Astrocyte (in vitro differentiated cells and primary cell): ENCODE data around the gene EIF3D.

Source experiments
- EZH2 ChIP-seq: IDR thresholded peaks from 2 replicates; pipeline ENCODE4 v1.6.1; 2012; ENCODE audit warnings: mild to moderate bottlenecking, low read length, inconsistent platforms; ENCODE audit not compliant: insufficient read depth
- TF ChIP-seq, protein P1 (sequence below): IDR thresholded peaks from 2 replicates; pipeline ENCODE4 v1.5.1; 2011; ENCODE audit warnings: low read depth, mild to moderate bottlenecking, inconsistent platforms, low read length, moderate library complexity; ENCODE audit not compliant: insufficient read depth

- TF ChIP-seq EZH2: no peak
- TF ChIP-seq, protein P1, sequence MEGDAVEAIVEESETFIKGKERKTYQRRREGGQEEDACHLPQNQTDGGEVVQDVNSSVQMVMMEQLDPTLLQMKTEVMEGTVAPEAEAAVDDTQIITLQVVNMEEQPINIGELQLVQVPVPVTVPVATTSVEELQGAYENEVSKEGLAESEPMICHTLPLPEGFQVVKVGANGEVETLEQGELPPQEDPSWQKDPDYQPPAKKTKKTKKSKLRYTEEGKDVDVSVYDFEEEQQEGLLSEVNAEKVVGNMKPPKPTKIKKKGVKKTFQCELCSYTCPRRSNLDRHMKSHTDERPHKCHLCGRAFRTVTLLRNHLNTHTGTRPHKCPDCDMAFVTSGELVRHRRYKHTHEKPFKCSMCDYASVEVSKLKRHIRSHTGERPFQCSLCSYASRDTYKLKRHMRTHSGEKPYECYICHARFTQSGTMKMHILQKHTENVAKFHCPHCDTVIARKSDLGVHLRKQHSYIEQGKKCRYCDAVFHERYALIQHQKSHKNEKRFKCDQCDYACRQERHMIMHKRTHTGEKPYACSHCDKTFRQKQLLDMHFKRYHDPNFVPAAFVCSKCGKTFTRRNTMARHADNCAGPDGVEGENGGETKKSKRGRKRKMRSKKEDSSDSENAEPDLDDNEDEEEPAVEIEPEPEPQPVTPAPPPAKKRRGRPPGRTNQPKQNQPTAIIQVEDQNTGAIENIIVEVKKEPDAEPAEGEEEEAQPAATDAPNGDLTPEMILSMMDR: no peak
These were observed 20.1 kb upstream of the EIF3D start for GRCh38 chr22:36549033-36549432.
